ENCODE results near the gene ASPRV1. TPM values are rescaled to one million over a fixed set of nuclear protein-coding genes. Genes with fewer than 3 reads are reported as not detected.

ASPRV1 gene
- total and polyA plus RNA-seq, 3 experiments from 2014 or later = 0.64 to 0.99 (median 0.77) TPM

- Histone ChIP-seq H3K4me1 (ENCODE audit: insufficient read depth, low read length) (peaks cover 25% of the 10 kb centered on the region), H3K4me3 (ENCODE audit: low read length) (no peak overlapping the region), H3K27ac (ENCODE audit: low read depth, low read length) (peak overlapping the region; percentile 40), H3K27me3 (ENCODE audit: insufficient read depth, low read length, poor library complexity, severe bottlenecking) (no peaks in the 10 kb centered on the region), H3K36me3 (ENCODE audit: insufficient read depth, low read length) (no peaks in the 10 kb centered on the region), H3K9me3 (ENCODE audit: low read length) (no peaks in the 10 kb centered on the region)
- H3K36me3 Mint-ChIP-seq = peaks cover 0 to 20% (median 9%) of the 10 kb centered on the region in 3 donors
- ChIA-PET POLR2A (interaction anchor here (0.9 to 1.3 kb wide), 2 partner anchors 32 to 142 kb away, joined by 5 to 7 read pairs; partner anchors contain the start of gene MXD1), CTCF (interaction anchor here (1.0 to 1.3 kb wide), 3 partner anchors 32 to 196 kb away, joined by 3 read pairs; no protein-coding TSS in a partner anchor)
- peak overlapping the region; percentile 73 to 96 (median 92) for H3K27ac Mint-ChIP-seq
- H3K4me1 Mint-ChIP-seq = peaks cover 26 to 28% (median 26%) of the 10 kb centered on the region in 3 donors
- peak overlapping the region in 6 of 7 donors; percentile 46 to 81 (median 76) for H3K4me3 Mint-ChIP-seq
- peak; percentile 25 to 74 (median 46) for DNase-seq
- H3K27me3 Mint-ChIP-seq = no peaks in the 10 kb centered on the region
- H3K9me3 Mint-ChIP-seq = no peaks in the 10 kb centered on the region
Measured at GRCh38 chr2:69946351-69947324, 14.8 kb downstream of the ASPRV1 start.

- Histone ChIP-seq H3K27ac (ENCODE audit: low read depth, low read length) (peak overlapping the region; percentile 40), H3K4me1 (ENCODE audit: insufficient read depth, low read length) (peaks cover 25% of the 10 kb centered on the region), H3K4me3 (ENCODE audit: low read length) (no peak overlapping the region), H3K9me3 (ENCODE audit: low read length) (no peaks in the 10 kb centered on the region), H3K36me3 (ENCODE audit: insufficient read depth, low read length) (peaks cover 3% of the 10 kb centered on the region), H3K27me3 (ENCODE audit: insufficient read depth, low read length, poor library complexity, severe bottlenecking) (no peaks in the 10 kb centered on the region)
- peaks cover 0 to 27% (median 11%) of the 10 kb centered on the region in 3 donors for H3K36me3 Mint-ChIP-seq
- H3K9me3 Mint-ChIP-seq = no peaks in the 10 kb centered on the region
- DNase-seq = no peak
- H3K4me3 Mint-ChIP-seq = peak overlapping the region in 6 of 7 donors; percentile 2 to 81 (median 64)
- ChIA-PET POLR2A (interaction anchor here (0.9 to 1.3 kb wide), 2 partner anchors 32 to 142 kb away, joined by 5 to 7 read pairs; partner anchors contain the start of gene MXD1), CTCF (interaction anchor here (1.0 to 1.7 kb wide), 4 partner anchors 32 to 197 kb away, joined by 3 to 5 read pairs (median 3); no protein-coding TSS in a partner anchor)
- H3K4me1 Mint-ChIP-seq = peaks cover 26 to 28% (median 26%) of the 10 kb centered on the region in 3 donors
- peak overlapping the region; percentile 73 to 96 (median 92) for H3K27ac Mint-ChIP-seq
- no peaks in the 10 kb centered on the region for H3K27me3 Mint-ChIP-seq
Measured at GRCh38 chr2:69945941-69946340, 15.5 kb downstream of the ASPRV1 start.

GRCh38 chr2:69945441-69945840, 16.0 kb downstream of the ASPRV1 start:
- CTCF ChIA-PET = interaction anchor here (1.7 kb wide), 1 partner anchor 197 kb away, joined by 5 read pairs; no protein-coding TSS in a partner anchor
- no peak overlapping the region for H3K27ac ChIP-seq (ENCODE audit: low read depth, low read length)
- H3K27me3 ChIP-seq (ENCODE audit: insufficient read depth, low read length, poor library complexity, severe bottlenecking) = no peaks in the 10 kb centered on the region
- POLR2A ChIA-PET = no interaction called here
- Mint-ChIP-seq H3K36me3 (peaks cover 0 to 31% (median 14%) of the 10 kb centered on the region in 3 donors), H3K27me3 (no peaks in the 10 kb centered on the region), H3K4me3 (peak overlapping the region in 5 of 7 donors; percentile 2 to 77 (median 58)), H3K4me1 (peaks cover 26 to 28% (median 26%) of the 10 kb centered on the region in 3 donors), H3K27ac (peak overlapping the region; percentile 73 to 96 (median 92)), H3K9me3 (no peaks in the 10 kb centered on the region)
- peaks cover 25% of the 10 kb centered on the region for H3K4me1 ChIP-seq (ENCODE audit: insufficient read depth, low read length)
- no peaks in the 10 kb centered on the region for H3K9me3 ChIP-seq (ENCODE audit: low read length)
- peaks cover 7% of the 10 kb centered on the region for H3K36me3 ChIP-seq (ENCODE audit: insufficient read depth, low read length)
- no peak for DNase-seq
- H3K4me3 ChIP-seq (ENCODE audit: low read length) = no peak overlapping the region

GRCh38 chr2:69944756-69945155, 16.7 kb downstream of the ASPRV1 start:
- Histone ChIP-seq H3K4me3 (ENCODE audit: low read length) (no peak overlapping the region), H3K4me1 (ENCODE audit: insufficient read depth, low read length) (peaks cover 25% of the 10 kb centered on the region), H3K36me3 (ENCODE audit: insufficient read depth, low read length) (peaks cover 10% of the 10 kb centered on the region), H3K27me3 (ENCODE audit: insufficient read depth, low read length, poor library complexity, severe bottlenecking) (no peaks in the 10 kb centered on the region), H3K27ac (ENCODE audit: low read depth, low read length) (no peak overlapping the region), H3K9me3 (ENCODE audit: low read length) (no peaks in the 10 kb centered on the region)
- Mint-ChIP-seq H3K27me3 (no peaks in the 10 kb centered on the region), H3K4me1 (peaks cover 26 to 28% (median 26%) of the 10 kb centered on the region in 3 donors), H3K9me3 (no peaks in the 10 kb centered on the region), H3K4me3 (no peak overlapping the region), H3K27ac (peak overlapping the region in 5 of 8 donors; percentile 30 to 83 (median 43)), H3K36me3 (peaks cover 0 to 37% (median 18%) of the 10 kb centered on the region in 3 donors)
- DNase-seq = no peak
- ChIA-PET CTCF (interaction anchor here (1.7 kb wide), 1 partner anchor 198 kb away, joined by 5 read pairs; no protein-coding TSS in a partner anchor), POLR2A (no interaction called here)

GRCh38 chr2:69943843-69944525, 17.4 kb downstream of the ASPRV1 start:
- Histone ChIP-seq H3K9me3 (ENCODE audit: low read length) (no peaks in the 10 kb centered on the region), H3K27ac (ENCODE audit: low read depth, low read length) (no peak overlapping the region), H3K27me3 (ENCODE audit: insufficient read depth, low read length, poor library complexity, severe bottlenecking) (no peaks in the 10 kb centered on the region), H3K4me1 (ENCODE audit: insufficient read depth, low read length) (peaks cover 25% of the 10 kb centered on the region), H3K4me3 (ENCODE audit: low read length) (no peak overlapping the region), H3K36me3 (ENCODE audit: insufficient read depth, low read length) (peaks cover 12% of the 10 kb centered on the region)
- Mint-ChIP-seq H3K9me3 (no peaks in the 10 kb centered on the region), H3K27me3 (no peaks in the 10 kb centered on the region), H3K36me3 (peaks cover 2 to 45% (median 23%) of the 10 kb centered on the region in 3 donors), H3K4me1 (peaks cover 26% of the 10 kb centered on the region in 3 donors), H3K4me3 (no peak overlapping the region), H3K27ac (peak overlapping the region in 6 of 8 donors; percentile 26 to 70 (median 40))
- DNase-seq = no peak
- ChIA-PET CTCF (interaction anchor here (1.7 kb wide), 1 partner anchor 199 kb away, joined by 5 read pairs; no protein-coding TSS in a partner anchor), POLR2A (interaction anchor here (0.5 kb wide), 1 partner anchor 72 kb away, joined by 3 read pairs; no protein-coding TSS in a partner anchor)

- Mint-ChIP-seq H3K27me3 (no peaks in the 10 kb centered on the region), H3K4me3 (no peak overlapping the region), H3K9me3 (no peaks in the 10 kb centered on the region), H3K36me3 (peaks cover 10 to 52% (median 31%) of the 10 kb centered on the region in 3 donors), H3K27ac (peak overlapping the region in 6 of 8 donors; percentile 11 to 88 (median 67)), H3K4me1 (peaks cover 26% of the 10 kb centered on the region in 3 donors)
- CTCF ChIA-PET = no interaction called here
- Histone ChIP-seq H3K4me3 (ENCODE audit: low read length) (no peak overlapping the region), H3K27ac (ENCODE audit: low read depth, low read length) (no peak overlapping the region), H3K9me3 (ENCODE audit: low read length) (no peaks in the 10 kb centered on the region), H3K4me1 (ENCODE audit: insufficient read depth, low read length) (peaks cover 25% of the 10 kb centered on the region), H3K36me3 (ENCODE audit: insufficient read depth, low read length) (peaks cover 20% of the 10 kb centered on the region), H3K27me3 (ENCODE audit: insufficient read depth, low read length, poor library complexity, severe bottlenecking) (no peaks in the 10 kb centered on the region)
- POLR2A ChIA-PET = interaction anchor here (0.5 kb wide), 1 partner anchor 73 kb away, joined by 3 read pairs; no protein-coding TSS in a partner anchor
- no peak for DNase-seq
Measured at GRCh38 chr2:69943000-69943842, 18.2 kb downstream of the ASPRV1 start.

GRCh38 chr2:69940691-69941090, 20.7 kb downstream of the ASPRV1 start:
- no peak overlapping the region for H3K4me3 Mint-ChIP-seq
- POLR2A ChIA-PET = no interaction called here

More at GRCh38 chr2:69940691-69941090, 20.7 kb downstream of the ASPRV1 start:
- H3K4me3 ChIP-seq (ENCODE audit: low read length) = no peak overlapping the region
- no peaks in the 10 kb centered on the region for H3K9me3 ChIP-seq (ENCODE audit: low read length)
- no peaks in the 10 kb centered on the region for H3K9me3 Mint-ChIP-seq
- DNase-seq = no peak
- H3K36me3 Mint-ChIP-seq = peaks cover 21 to 78% (median 44%) of the 10 kb centered on the region in 3 donors
- H3K27ac Mint-ChIP-seq = peak overlapping the region in 5 of 8 donors; percentile 33 to 70 (median 45)
- peaks cover 0 to 2% of the 10 kb centered on the region in 2 donors for H3K27me3 Mint-ChIP-seq
- H3K27ac ChIP-seq (ENCODE audit: low read depth, low read length) = no peak overlapping the region
- H3K4me1 ChIP-seq (ENCODE audit: insufficient read depth, low read length) = peaks cover 5% of the 10 kb centered on the region
- peaks cover 29% of the 10 kb centered on the region for H3K36me3 ChIP-seq (ENCODE audit: insufficient read depth, low read length)
- H3K4me1 Mint-ChIP-seq = peaks cover 4 to 9% (median 4%) of the 10 kb centered on the region in 3 donors
- H3K27me3 ChIP-seq (ENCODE audit: insufficient read depth, low read length, poor library complexity, severe bottlenecking) = no peaks in the 10 kb centered on the region
- CTCF ChIA-PET = no interaction called here
